HG02885 (cell line): ENCODE measurements around the gene CLIC2.
A peak's percentile ranks its signal among the peaks of the same experiment; 100 is the strongest.

Experiments used
- ATAC-seq: cut with Tn5 transposase; IDR thresholded peaks from one replicate; pipeline ENCODE4 v1.9.1; 2021; ENCODE audit warnings: mild to moderate bottlenecking; ENCODE audit not compliant: unreplicated experiment, poor library complexity

Gene CLIC2

DNA sequence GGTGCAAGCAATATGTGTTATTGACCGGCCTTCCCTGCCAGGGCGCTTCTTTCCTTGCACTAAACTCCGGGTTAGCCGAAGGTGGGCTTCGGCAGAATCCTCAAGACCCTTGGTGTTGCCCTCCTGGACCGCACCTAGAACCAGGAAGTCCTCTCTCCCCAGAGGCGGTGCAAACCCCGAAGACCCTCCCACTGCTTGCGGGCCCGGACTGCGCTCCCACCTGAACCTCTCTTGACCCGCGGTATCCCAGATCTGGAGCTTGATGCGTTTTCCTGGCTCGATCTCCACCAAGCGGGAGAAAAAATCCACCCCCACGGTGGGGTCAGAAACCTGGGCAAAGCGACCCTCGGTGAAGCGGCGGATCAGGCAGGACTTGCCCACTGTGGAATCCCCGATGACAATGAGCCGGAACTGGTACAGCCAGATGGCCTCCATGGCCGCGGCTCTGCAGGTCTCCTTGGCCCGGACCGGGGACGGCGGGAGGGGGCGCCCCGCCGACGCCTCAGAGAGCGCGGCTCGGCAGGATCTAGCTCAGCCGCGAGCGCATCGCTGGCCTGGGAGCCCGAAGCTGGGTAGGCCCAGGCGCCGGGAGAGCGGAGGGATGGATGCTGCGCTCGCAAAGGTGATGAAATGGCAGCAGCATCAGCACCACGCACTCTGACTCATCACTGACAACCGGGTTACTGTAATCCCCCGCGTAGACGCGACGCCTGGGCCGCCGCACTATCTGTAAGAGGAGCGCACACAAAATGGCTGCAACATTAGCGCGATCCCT is 70.4 kb downstream of the CLIC2 start, which contains the start of gene RAB39B:
TSS of gene RAB39B (minus strand) at position 638 of the 775 bp plus-strand sequence. CDS start at position 435, 203 bp downstream.
- ATAC-seq = peak; percentile 89

- ATAC-seq = peak; percentile 46
Observed at GRCh38 chrX:155262970-155263754, 71.3 kb downstream of the CLIC2 start.

DNA sequence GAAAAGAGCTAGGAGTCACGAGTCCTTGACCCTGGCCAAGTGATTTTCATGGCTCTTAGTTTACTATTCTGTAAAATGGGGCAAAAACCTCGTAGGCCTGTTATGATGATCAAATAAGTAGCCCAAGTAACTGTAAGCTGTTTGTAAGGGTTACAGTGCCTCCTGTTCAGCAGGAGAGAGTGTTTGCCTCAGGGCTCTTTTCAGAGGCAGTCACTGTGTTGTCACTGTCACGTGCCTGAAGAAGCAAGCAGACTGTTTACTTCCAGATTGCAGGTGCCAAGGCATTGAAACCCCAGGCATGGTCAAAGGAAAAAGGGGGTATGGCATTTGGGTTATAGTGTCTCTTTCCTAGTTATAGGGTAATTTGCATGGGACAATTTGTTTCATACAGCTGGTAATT is 74.7 kb downstream of the CLIC2 start:
- no peak for ATAC-seq

- ATAC-seq = no peak
Observed at GRCh38 chrX:155251391-155251790, 83.0 kb downstream of the CLIC2 start.

DNA sequence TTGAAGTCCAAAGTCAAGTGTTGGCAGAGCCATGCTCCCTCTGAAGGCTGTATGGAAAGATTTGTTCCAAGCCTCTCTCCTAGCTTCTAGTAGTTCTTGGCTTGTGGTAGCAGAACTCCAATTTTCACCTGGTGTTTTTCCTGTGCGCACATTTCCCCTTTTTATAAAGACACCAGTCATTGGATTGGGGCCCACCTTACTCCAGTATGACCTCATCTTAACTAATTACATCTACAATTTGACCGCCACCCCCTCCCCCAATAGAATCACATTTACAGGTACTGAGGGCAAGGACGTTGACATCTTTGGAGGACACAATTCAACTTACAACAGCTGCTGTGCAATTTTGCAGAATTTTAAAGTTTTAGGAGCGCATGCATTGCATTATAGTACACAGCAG is 86.9 kb downstream of the CLIC2 start:
- ATAC-seq = no peak

- ATAC-seq = no peak
Observed at GRCh38 chrX:155246748-155247147, 87.7 kb downstream of the CLIC2 start.

DNA sequence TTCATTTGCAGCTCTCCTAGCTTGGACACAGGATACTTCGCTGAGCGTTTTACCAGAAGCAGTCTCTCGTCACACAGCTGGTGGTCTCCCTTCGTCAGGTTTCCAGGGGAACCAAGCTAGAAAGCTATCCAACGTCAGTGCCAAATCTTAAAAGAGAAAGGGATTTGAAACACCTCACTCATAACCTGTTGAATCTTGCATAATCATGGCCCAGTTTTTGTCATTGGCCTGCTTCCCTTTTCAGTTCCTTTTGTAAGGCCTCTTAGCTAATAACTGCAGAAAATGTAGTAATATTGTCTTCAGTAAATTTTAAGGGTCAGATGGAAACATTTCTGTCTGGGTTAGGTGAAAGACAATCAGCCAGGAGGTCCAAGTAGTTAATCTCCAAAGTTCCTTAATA is 92.1 kb downstream of the CLIC2 start:
- ATAC-seq = no peak

DNA sequence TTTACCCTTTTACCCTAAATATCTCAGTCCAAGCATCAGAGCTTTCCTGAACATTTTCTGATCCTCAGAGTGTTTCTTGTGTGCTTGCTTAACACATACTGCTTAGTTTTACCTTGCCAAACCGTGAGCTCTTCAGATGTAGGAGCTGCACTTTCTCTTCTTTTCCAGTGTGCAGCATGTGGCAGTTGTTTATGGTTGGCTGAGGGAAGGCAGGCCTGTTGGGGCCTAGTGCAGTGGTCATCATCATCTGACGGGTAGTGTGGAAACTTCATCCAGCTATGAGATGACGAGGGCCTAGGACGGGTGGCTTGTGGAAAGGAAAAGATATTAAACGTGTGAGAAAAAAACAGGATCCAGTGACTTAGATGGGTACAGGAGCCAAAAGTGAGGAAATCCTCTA is 96.7 kb downstream of the CLIC2 start:
- ATAC-seq = no peak

GRCh38 chrX:155235891-155236290 is 98.5 kb downstream of the CLIC2 start:
- no peak for ATAC-seq

DNA sequence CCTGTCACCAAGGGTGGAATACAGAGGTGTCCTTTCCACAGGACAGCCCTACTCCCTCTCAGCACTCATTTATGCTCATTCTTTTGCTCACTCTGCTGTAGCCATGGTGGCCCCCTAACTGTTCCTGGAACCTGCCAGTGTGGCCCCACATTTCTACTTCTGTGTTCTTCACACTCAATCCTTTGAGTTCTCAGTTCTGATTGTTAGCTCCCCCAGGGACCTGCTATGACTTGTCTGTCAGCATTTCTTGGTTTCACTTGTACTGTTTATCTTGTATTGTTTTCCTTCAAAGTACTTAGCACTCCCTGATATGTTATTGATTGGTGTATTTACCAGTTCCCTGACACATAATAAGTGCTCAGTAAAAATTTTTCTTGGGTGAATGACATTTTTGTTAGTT is 103.3 kb downstream of the CLIC2 start:
- ATAC-seq = peak; percentile 88
